Liver (tissue), 9 donors: ENCODE results near the gene LDLRAD4. TPM values are rescaled to one million over a fixed set of nuclear protein-coding genes. Genes with fewer than 3 reads are reported as not detected.

Source experiments
- DNase-seq: peaks from one replicate; pipeline ENCODE4 v3.0.0-alpha.2; 2017; ENCODE audit warnings: low spot score
- H3K27ac ChIP-seq, 2 donors: one replicate each; pipeline ENCODE4 v1.7.0; 2013; ENCODE audit warnings: inconsistent platforms in 2 of 2, low read length in 2 of 2, control low read depth in 1 of 2, low read depth in 1 of 2, mild to moderate bottlenecking in 1 of 2
- H3K27me3 ChIP-seq, 4 donors: one replicate each; pipeline versions ENCODE4 v1.6.1 to v1.7.0; 2013; ENCODE audit warnings: low read length in 3 of 4, inconsistent platforms in 1 of 4, mild to moderate bottlenecking in 1 of 4, moderate library complexity in 1 of 4; ENCODE audit not compliant: control insufficient read depth in 4 of 4, insufficient read depth in 4 of 4
- H3K36me3 ChIP-seq, 4 donors: one replicate each; pipeline versions ENCODE4 v1.6.1 to v1.7.0; 2013; ENCODE audit warnings: low read length in 3 of 4, mild to moderate bottlenecking in 3 of 4, low read depth in 1 of 4, moderate library complexity in 1 of 4; ENCODE audit not compliant: control insufficient read depth in 4 of 4, insufficient read depth in 3 of 4
- H3K4me1 ChIP-seq, 4 donors: one replicate each; pipeline versions ENCODE4 v1.6.1 to v1.7.0; 2013; ENCODE audit warnings: low read length in 3 of 4, mild to moderate bottlenecking in 3 of 4, moderate library complexity in 1 of 4; ENCODE audit not compliant: control insufficient read depth in 4 of 4, insufficient read depth in 4 of 4
- H3K4me3 ChIP-seq, 3 donors: one replicate each; pipeline versions ENCODE4 v1.6.1 to v1.7.0; 2013; ENCODE audit warnings: low read length in 3 of 3, control low read depth in 1 of 3, low read depth in 1 of 3, mild to moderate bottlenecking in 1 of 3
- H3K9ac ChIP-seq, 2 donors: one replicate each; pipeline ENCODE4 v1.7.0; 2013; ENCODE audit warnings: low read length in 2 of 2, mild to moderate bottlenecking in 2 of 2, moderate library complexity in 2 of 2, control low read depth in 1 of 2, low read depth in 1 of 2
- H3K9me3 ChIP-seq, 4 donors: one replicate each; pipeline versions ENCODE4 v1.6.1 to v1.7.0; 2013; ENCODE audit warnings: low read length in 3 of 4; ENCODE audit not compliant: control insufficient read depth in 4 of 4
- FOXA1 ChIP-seq: IDR thresholded peaks from 2 replicates; pipeline ENCODE4 v1.6.1; 2016; ENCODE audit warnings: antibody characterized with exemption
- NR2F2 ChIP-seq: IDR thresholded peaks from 2 replicates; pipeline ENCODE4 v1.6.1; 2016; ENCODE audit warnings: antibody characterized with exemption
- SP1 ChIP-seq: IDR thresholded peaks from 2 replicates; pipeline ENCODE4 v1.6.1; 2018; ENCODE audit warnings: antibody characterized with exemption, mild to moderate bottlenecking
- WGBS: extraction: QIAGEN DNeasy Blood & Tissue Kit; methylation state at CpG from one replicate; pipeline ENCODE4 v1.1.7; 2013; 5-methylcytosine and 5-hydroxymethylcytosine counted together
- polyA plus RNA-seq, 2 donors: library from polyadenylated mRNA; stranded (reverse) in 1 of 2; unstranded in 1 of 2; fragments of 200-250 nt in 1 of 2; fragments of >200 nt in 1 of 2; fragmentation: Nextera tagmentation in 1 of 2; extraction: Ambion mirVana in 1 of 2; gene quantifications; one replicate each; pipeline versions ENCODE4 v1.2.1 to v1.2.3, GENCODE V29; 2013 to 2015
- total RNA-seq, 2 donors: library from RNA; depleted of rRNA; stranded (reverse); fragments of >200 nt; gene quantifications; one replicate each; pipeline ENCODE4 v1.2.3, GENCODE V29; 2014
- TF ChIP-seq, protein P1 (sequence below): IDR thresholded peaks from 2 replicates; pipeline ENCODE4 v1.6.1; 2016; ENCODE audit warnings: antibody characterized with exemption, mild to moderate bottlenecking
- TF ChIP-seq, protein P2 (sequence below): IDR thresholded peaks from 2 replicates; pipeline ENCODE4 v1.6.1; 2016; ENCODE audit warnings: antibody characterized with exemption
- TF ChIP-seq, protein P3 (sequence below): fragments of 150-350 bp; IDR thresholded peaks from 2 replicates; pipeline ENCODE4 v1.5.1; 2017; ENCODE audit warnings: improper control_type of control experiment, low read depth, low read length; ENCODE audit not compliant: missing input control
- donor health status: healthy.
- donor health status: healthy.
- donor health status: healthy.
- donor health status: healthy.
- donor health status: healthy.

The LDLRAD4 gene
- total and polyA plus RNA-seq, 4 donors, result 4.8 to 41.7 (median 12.7) TPM

DNA sequence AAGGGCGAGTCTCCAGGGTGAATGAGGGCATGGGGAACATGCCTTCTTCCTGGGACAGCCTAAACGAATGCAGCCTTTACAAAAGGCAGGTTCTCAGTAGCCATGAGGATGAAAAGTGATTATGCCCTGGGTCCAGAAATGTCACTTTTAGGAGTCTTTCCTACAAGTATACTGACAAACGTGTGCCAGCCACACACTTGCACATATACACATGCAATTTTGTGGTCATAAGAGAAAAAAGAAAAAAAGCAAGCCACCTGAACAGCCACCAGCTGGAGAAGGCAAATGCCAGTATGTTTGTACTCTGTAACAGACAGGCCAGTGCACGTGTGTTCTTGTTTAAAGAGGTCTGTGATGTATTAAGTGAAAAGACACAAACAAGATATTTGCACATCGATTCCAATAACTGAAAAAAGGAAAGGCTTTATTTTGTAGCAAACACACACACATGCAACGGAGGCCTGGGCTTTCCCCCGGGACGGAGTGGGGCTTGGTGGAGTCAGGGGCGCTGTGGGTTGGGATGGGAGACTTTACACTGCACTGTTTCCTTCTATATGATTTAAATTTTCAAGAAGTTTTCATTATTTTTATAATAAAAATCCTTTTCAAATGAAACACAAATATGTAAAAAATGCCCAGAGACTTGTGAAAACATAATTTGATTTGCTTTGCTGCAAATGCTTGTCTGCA lies 399.4 kb downstream of the LDLRAD4 start:
- WGBS, result 88% methylated on average over 9 of the region's 9 CpGs
- H3K36me3 ChIP-seq, result peaks cover 4 to 13% (median 5%) of the 10 kb centered on the region in 4 donors
- H3K4me1 ChIP-seq, result peaks cover 0 to 2% (median 0%) of the 10 kb centered on the region in 4 donors
- TF ChIP-seq, protein P1, sequence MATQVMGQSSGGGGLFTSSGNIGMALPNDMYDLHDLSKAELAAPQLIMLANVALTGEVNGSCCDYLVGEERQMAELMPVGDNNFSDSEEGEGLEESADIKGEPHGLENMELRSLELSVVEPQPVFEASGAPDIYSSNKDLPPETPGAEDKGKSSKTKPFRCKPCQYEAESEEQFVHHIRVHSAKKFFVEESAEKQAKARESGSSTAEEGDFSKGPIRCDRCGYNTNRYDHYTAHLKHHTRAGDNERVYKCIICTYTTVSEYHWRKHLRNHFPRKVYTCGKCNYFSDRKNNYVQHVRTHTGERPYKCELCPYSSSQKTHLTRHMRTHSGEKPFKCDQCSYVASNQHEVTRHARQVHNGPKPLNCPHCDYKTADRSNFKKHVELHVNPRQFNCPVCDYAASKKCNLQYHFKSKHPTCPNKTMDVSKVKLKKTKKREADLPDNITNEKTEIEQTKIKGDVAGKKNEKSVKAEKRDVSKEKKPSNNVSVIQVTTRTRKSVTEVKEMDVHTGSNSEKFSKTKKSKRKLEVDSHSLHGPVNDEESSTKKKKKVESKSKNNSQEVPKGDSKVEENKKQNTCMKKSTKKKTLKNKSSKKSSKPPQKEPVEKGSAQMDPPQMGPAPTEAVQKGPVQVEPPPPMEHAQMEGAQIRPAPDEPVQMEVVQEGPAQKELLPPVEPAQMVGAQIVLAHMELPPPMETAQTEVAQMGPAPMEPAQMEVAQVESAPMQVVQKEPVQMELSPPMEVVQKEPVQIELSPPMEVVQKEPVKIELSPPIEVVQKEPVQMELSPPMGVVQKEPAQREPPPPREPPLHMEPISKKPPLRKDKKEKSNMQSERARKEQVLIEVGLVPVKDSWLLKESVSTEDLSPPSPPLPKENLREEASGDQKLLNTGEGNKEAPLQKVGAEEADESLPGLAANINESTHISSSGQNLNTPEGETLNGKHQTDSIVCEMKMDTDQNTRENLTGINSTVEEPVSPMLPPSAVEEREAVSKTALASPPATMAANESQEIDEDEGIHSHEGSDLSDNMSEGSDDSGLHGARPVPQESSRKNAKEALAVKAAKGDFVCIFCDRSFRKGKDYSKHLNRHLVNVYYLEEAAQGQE, result no peak
- H3K9me3 ChIP-seq, result no peaks in the 10 kb centered on the region
- no peak overlapping the region for H3K9ac ChIP-seq
- H3K27ac ChIP-seq, result no peak overlapping the region
- H3K4me3 ChIP-seq, result no peak overlapping the region
- no peaks in the 10 kb centered on the region for H3K27me3 ChIP-seq
- no peak for DNase-seq

DNA sequence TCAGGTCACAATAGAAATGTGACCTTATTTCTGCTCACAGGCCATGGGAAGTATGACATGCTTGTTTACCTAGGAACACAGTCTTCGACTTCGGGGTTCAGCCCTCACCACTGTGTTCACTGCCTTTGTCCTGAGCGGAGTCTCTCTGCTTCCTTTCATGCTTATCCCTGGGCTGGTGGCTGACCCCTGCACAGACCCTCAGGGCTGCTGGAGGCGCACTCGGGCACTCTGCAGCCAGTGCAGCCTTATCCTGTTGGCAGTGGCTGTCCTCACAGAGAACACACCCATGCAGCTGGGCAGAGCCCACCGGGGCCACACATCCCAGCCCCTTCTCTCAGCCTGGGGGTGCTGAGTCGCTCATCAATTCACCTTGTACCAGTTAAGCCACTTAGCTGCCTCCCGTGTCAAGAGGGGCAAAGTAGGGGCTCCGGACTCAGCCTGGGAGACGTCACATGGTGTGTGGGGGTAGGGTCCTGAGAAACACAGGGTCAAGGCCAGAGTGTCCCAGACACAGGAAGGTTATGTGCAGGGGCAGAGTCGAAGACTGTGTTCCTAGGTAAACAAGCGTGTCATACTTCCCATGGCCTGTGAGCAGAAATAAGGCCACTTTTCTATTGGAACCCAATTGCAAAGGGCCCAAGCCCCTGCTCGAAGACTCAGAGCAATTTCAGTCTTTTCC lies 400.3 kb downstream of the LDLRAD4 start:
- H3K9ac ChIP-seq, result no peak overlapping the region
- no peak overlapping the region for H3K4me3 ChIP-seq
- TF ChIP-seq FOXA1, result no peak
- TF ChIP-seq, protein P1, result no peak
- TF ChIP-seq, protein P2, sequence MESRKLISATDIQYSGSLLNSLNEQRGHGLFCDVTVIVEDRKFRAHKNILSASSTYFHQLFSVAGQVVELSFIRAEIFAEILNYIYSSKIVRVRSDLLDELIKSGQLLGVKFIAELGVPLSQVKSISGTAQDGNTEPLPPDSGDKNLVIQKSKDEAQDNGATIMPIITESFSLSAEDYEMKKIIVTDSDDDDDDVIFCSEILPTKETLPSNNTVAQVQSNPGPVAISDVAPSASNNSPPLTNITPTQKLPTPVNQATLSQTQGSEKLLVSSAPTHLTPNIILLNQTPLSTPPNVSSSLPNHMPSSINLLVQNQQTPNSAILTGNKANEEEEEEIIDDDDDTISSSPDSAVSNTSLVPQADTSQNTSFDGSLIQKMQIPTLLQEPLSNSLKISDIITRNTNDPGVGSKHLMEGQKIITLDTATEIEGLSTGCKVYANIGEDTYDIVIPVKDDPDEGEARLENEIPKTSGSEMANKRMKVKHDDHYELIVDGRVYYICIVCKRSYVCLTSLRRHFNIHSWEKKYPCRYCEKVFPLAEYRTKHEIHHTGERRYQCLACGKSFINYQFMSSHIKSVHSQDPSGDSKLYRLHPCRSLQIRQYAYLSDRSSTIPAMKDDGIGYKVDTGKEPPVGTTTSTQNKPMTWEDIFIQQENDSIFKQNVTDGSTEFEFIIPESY, result no peak
- TF ChIP-seq, protein P3, sequence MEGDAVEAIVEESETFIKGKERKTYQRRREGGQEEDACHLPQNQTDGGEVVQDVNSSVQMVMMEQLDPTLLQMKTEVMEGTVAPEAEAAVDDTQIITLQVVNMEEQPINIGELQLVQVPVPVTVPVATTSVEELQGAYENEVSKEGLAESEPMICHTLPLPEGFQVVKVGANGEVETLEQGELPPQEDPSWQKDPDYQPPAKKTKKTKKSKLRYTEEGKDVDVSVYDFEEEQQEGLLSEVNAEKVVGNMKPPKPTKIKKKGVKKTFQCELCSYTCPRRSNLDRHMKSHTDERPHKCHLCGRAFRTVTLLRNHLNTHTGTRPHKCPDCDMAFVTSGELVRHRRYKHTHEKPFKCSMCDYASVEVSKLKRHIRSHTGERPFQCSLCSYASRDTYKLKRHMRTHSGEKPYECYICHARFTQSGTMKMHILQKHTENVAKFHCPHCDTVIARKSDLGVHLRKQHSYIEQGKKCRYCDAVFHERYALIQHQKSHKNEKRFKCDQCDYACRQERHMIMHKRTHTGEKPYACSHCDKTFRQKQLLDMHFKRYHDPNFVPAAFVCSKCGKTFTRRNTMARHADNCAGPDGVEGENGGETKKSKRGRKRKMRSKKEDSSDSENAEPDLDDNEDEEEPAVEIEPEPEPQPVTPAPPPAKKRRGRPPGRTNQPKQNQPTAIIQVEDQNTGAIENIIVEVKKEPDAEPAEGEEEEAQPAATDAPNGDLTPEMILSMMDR, result no peak
- TF ChIP-seq NR2F2, result peak; percentile 42
- no peak for TF ChIP-seq SP1
- DNase-seq, result no peak
- peaks cover 4 to 18% (median 7%) of the 10 kb centered on the region in 4 donors for H3K36me3 ChIP-seq
- 87% methylated on average over 13 of the region's 13 CpGs for whole genome bisulfite sequencing
- no peaks in the 10 kb centered on the region for H3K27me3 ChIP-seq
- no peaks in the 10 kb centered on the region for H3K9me3 ChIP-seq
- no peak overlapping the region for H3K27ac ChIP-seq
- H3K4me1 ChIP-seq, result peaks cover 0 to 2% (median 0%) of the 10 kb centered on the region in 4 donors
